Astrocyte (in vitro differentiated cells and primary cell): ENCODE measurements around the gene PLEKHG4.

Experiments
- CTCF ChIP-seq: IDR thresholded peaks from 2 replicates; pipeline ENCODE4 v1.5.1; 2011; ENCODE audit warnings: low read depth, mild to moderate bottlenecking, inconsistent platforms, low read length, moderate library complexity; ENCODE audit not compliant: insufficient read depth
- EZH2 ChIP-seq: IDR thresholded peaks from 2 replicates; pipeline ENCODE4 v1.6.1; 2012; ENCODE audit warnings: mild to moderate bottlenecking, low read length, inconsistent platforms; ENCODE audit not compliant: insufficient read depth

- TF ChIP-seq CTCF (no peak), EZH2 (no peak)
Observed at GRCh38 chr16:67257486-67258160, 21.7 kb upstream of the PLEKHG4 start.
